Loucy (cell line): ENCODE data around the gene LEF1.

Experiments used
- H2AFZ ChIP-seq: fragments of 200-600 bp; sonication (generic); 2 replicates; pipeline ENCODE4 v1.6.0; 2016; ENCODE audit warnings: antibody characterized with exemption, mild to moderate bottlenecking, low read length, moderate library complexity
- H3F3A ChIP-seq: fragments of 200-600 bp; 2 replicates; pipeline ENCODE4 v1.6.0; 2016; ENCODE audit warnings: antibody characterized with exemption, low read depth, mild to moderate bottlenecking
- H3K27me3 ChIP-seq: fragments of 200-600 bp; sonication (generic); 2 replicates; pipeline ENCODE4 v1.6.1; 2014; ENCODE audit warnings: low read length, mild to moderate bottlenecking; ENCODE audit not compliant: insufficient read depth, poor library complexity, severe bottlenecking
- H3K36me3 ChIP-seq: fragments of 200-600 bp; sonication (generic); 2 replicates; pipeline ENCODE4 v1.6.1; 2016; ENCODE audit warnings: low read length; ENCODE audit not compliant: insufficient read depth
- H3K4me1 ChIP-seq: fragments of 200-600 bp; sonication (generic); 2 replicates; pipeline ENCODE4 v1.5.1; 2014; ENCODE audit warnings: low read length, mild to moderate bottlenecking; ENCODE audit not compliant: insufficient read depth, poor library complexity, severe bottlenecking
- H3K4me2 ChIP-seq: fragments of 200-600 bp; sonication (generic); 2 replicates; pipeline ENCODE4 v1.6.0; 2014; ENCODE audit warnings: antibody characterized with exemption, low read length, low read depth, mild to moderate bottlenecking; ENCODE audit not compliant: poor library complexity, severe bottlenecking
- H3K4me3 ChIP-seq: fragments of 200-600 bp; sonication (generic); 2 replicates; pipeline ENCODE4 v1.5.1; 2014; ENCODE audit warnings: low read length, mild to moderate bottlenecking, mixed read lengths; ENCODE audit not compliant: poor library complexity, severe bottlenecking
- H3K79me2 ChIP-seq: fragments of 200-600 bp; sonication (generic); 2 replicates; pipeline ENCODE4 v1.6.1; 2014; ENCODE audit warnings: low read length; ENCODE audit not compliant: insufficient read depth
- H3K9ac ChIP-seq: fragments of 200-600 bp; sonication (generic); 2 replicates; pipeline ENCODE4 v1.6.0; 2014; ENCODE audit warnings: mild to moderate bottlenecking, low read depth, low read length, moderate library complexity; ENCODE audit not compliant: poor library complexity, severe bottlenecking
- H3K9me2 ChIP-seq: fragments of 200-600 bp; sonication (generic); replicated peaks from 2 replicates; pipeline ENCODE4 v1.6.1; 2016; ENCODE audit warnings: low read depth, low read length, mixed read lengths
- H3K9me3 ChIP-seq: fragments of 200-600 bp; sonication (generic); 2 replicates; pipeline ENCODE4 v1.6.1; 2014; ENCODE audit warnings: mild to moderate bottlenecking, antibody characterized with exemption, low read length, low read depth; ENCODE audit not compliant: insufficient read depth
- H4K20me1 ChIP-seq: fragments of 200-600 bp; sonication (generic); 2 replicates; pipeline ENCODE4 v1.6.0; 2014; ENCODE audit warnings: antibody characterized with exemption, low read length, mild to moderate bottlenecking; ENCODE audit not compliant: insufficient read depth, poor library complexity, severe bottlenecking
- EZH2phosphoT487 ChIP-seq: fragments of 200-600 bp; IDR thresholded peaks from 2 replicates; pipeline ENCODE4 v1.6.1; 2018; ENCODE audit warnings: antibody characterized with exemption, mild to moderate bottlenecking, moderate library complexity, borderline replicate concordance
- TF ChIP-seq, protein P1 (sequence below): fragments of 200-600 bp; sonication (generic); conservative IDR thresholded peaks from 2 replicates; pipeline ENCODE4 v1.5.1; 2014; ENCODE audit warnings: mild to moderate bottlenecking, antibody characterized with exemption, low read length

The LEF1 gene

DNA sequence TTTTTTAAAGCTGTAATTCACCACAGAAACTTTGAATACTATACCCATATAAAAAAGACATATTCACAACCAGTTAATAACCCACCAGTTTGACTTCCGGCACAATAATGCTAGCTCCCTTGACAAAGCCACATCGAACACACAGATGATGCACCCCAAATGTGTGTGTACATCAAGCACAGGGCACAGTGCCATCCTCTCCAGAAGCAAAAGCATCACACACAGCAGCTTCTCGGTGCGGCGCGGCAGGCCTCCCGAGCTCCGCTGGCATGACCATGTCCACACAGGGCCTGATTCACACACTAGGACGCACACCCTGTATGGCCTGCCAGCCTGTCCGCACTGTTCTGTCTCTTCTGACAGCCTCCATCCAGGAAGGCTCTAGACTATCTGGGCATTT is 88.0 kb downstream of the LEF1 start:
- Histone ChIP-seq H3K4me3 (no peak overlapping the region), H3K4me2 (no peak overlapping the region), H2AFZ (no peak overlapping the region), H3K9me2 (no peaks in the 10 kb centered on the region), H3K36me3 (peaks cover 96% of the 10 kb centered on the region), H4K20me1 (peaks cover 27% of the 10 kb centered on the region), H3F3A (no peaks in the 10 kb centered on the region; the same call in 1 of the 2 replicates), H3K9me3 (no peaks in the 10 kb centered on the region), H3K4me1 (no peaks in the 10 kb centered on the region), H3K79me2 (peaks cover 45% of the 10 kb centered on the region), H3K9ac (no peak overlapping the region), H3K27me3 (no peaks in the 10 kb centered on the region)
- TF ChIP-seq, protein P1, sequence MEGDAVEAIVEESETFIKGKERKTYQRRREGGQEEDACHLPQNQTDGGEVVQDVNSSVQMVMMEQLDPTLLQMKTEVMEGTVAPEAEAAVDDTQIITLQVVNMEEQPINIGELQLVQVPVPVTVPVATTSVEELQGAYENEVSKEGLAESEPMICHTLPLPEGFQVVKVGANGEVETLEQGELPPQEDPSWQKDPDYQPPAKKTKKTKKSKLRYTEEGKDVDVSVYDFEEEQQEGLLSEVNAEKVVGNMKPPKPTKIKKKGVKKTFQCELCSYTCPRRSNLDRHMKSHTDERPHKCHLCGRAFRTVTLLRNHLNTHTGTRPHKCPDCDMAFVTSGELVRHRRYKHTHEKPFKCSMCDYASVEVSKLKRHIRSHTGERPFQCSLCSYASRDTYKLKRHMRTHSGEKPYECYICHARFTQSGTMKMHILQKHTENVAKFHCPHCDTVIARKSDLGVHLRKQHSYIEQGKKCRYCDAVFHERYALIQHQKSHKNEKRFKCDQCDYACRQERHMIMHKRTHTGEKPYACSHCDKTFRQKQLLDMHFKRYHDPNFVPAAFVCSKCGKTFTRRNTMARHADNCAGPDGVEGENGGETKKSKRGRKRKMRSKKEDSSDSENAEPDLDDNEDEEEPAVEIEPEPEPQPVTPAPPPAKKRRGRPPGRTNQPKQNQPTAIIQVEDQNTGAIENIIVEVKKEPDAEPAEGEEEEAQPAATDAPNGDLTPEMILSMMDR: no peak
- no peak for TF ChIP-seq EZH2phosphoT487

DNA sequence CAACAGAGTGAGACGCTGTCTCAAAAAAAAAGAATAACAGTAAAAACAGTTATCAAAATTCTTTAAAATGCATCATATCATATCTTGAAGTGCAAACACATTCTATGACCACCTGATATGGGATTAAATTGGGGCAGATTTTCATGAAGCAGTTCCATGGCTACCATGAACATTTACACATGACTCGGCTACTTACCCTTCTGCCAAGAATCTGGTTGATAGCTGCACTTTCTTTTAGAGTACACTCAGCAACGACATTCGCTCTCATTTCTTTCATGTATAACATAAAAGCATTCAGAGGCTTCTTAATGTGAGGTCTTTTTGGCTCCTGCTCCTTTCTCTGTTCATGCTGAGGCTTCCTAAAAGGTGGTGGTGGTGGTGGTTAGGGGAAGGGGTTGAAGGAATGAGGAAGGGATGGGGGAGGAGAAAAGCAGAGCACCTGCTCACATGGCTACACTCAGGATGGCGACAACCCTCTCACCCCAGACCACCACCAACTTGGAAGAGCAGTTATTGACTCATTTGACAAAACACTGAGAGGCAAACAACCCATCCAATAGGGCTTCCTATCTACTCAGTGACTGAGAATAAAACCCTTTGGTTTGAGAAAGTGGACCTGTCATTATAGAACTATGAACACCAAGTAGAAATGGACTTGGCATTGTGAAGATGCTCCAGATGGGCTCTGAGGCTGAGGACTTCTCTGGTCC is 90.6 kb downstream of the LEF1 start:
- H3K4me2 ChIP-seq: no peak overlapping the region
- H3K4me3 ChIP-seq: no peak overlapping the region
- no peak for TF ChIP-seq EZH2phosphoT487
- TF ChIP-seq, protein P1: no peak
- no peaks in the 10 kb centered on the region for H3K9me2 ChIP-seq
- H3K79me2 ChIP-seq: peaks cover 36% of the 10 kb centered on the region
- H3K27me3 ChIP-seq: no peaks in the 10 kb centered on the region
- H3K36me3 ChIP-seq: peaks cover 96% of the 10 kb centered on the region
- no peak overlapping the region for H3K9ac ChIP-seq
- no peak overlapping the region for H2AFZ ChIP-seq
- H4K20me1 ChIP-seq: peaks cover 19% of the 10 kb centered on the region
- H3K9me3 ChIP-seq: no peaks in the 10 kb centered on the region
- H3F3A ChIP-seq: no peaks in the 10 kb centered on the region
- no peaks in the 10 kb centered on the region for H3K4me1 ChIP-seq

DNA sequence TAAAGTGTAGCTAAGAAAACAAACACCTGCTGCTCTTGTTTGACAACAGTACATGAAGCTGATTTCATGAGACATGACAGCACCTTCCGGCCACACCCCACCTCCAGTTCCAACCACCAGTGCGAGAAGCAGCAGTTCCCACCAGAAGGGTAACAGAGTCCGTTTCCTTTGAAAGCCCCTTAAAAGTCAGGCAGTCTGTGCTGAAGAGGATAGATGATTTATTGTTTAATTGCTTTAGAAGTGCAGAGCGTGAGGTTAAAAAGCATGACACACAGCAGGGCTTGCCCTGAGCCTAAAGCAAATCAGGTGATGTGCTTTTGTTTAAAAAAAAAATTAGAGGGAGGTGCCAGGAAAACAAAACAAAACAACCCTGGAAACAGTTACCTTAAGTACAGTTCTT is 96.4 kb downstream of the LEF1 start:
- no peak for TF ChIP-seq EZH2phosphoT487
- TF ChIP-seq, protein P1: no peak
- no peaks in the 10 kb centered on the region for H3K9me2 ChIP-seq
- H3K4me1 ChIP-seq: no peaks in the 10 kb centered on the region
- H3K79me2 ChIP-seq: no peaks in the 10 kb centered on the region
- H3K9me3 ChIP-seq: no peaks in the 10 kb centered on the region
- peaks cover 3% of the 10 kb centered on the region; the same call in 1 of the 2 replicates for H3F3A ChIP-seq
- H4K20me1 ChIP-seq: peaks cover 15% of the 10 kb centered on the region
- H3K36me3 ChIP-seq: peaks cover 96% of the 10 kb centered on the region
- H3K4me3 ChIP-seq: no peak overlapping the region
- no peak overlapping the region for H3K9ac ChIP-seq
- H2AFZ ChIP-seq: no peak overlapping the region
- no peaks in the 10 kb centered on the region for H3K27me3 ChIP-seq
- H3K4me2 ChIP-seq: no peak overlapping the region
